Measurements from ENCODE around the gene DPP4.
A peak's percentile ranks its signal among the peaks of the same experiment; 100 is the strongest.

Gene DPP4

DNA sequence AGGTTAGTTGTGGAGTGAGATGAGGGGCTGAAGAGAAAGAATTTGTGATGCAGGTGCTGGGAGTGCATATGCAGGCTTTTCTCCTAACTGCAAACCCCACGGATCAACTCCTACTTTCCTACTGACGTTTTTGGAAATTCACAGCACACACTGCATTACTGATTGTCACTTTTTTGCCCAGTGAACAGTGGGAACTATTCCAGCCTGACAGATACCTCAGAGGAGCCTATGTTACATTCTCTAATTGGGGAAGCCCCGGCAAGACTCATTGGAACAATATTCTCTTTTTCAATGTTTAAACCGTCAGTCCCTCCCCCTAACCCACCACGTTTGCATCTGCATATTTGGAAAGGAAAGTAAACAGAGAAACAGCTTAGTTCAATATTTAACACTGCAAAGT lies 126.2 kb downstream of the DPP4 start:
- DNase-seq = no peak

GRCh38 chr2:161947406-161947805 lies 126.6 kb downstream of the DPP4 start:
- no peak for DNase-seq

DNA sequence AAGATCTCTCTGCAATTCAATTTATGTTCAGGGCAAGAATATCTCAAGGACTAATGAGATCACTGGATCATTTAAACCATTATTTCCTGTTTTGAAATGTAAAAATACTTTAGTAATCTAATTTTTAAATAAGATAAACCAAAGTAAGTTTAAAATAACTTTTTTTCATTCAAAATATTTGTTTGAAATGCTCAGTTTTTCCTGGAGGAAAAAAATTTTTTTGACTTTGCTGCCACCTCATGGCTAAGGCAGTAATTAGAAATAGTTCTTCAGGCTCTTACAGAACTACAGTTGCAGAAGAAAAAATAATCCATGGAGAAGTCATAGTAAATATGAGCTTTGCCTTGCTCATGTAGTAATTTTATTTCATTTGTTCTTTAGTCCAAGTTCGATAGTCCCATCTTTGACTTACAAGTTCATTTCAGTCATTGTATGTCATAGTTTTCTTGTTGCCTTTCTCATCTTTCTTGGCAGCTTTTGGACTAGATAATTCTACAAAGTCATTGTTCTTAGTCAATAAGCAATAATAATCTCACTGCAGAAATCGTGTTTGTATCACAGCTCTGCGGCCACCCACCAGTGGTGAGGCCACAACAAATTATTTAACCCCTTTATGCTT lies 127.4 kb downstream of the DPP4 start:
- DNase-seq = peak in 1 of 2 donors; percentile 33

DNA sequence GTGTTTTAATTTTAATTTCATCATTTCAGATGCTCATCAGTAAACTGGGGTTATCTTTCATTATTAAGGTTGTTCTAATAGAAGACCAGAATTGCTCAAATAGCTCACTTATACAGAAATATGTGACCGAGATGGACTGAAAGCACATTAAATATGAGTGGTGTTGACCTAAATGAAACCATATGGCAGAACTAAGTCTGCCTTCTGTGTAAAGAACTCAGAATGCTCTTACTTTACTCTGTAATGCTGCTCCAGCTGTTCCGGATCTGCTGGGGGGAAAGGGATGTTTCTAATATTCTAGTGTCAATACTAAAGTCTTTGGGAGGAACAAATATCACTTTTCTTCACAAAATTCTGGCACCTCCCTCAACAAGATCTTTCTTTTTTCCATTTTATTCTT lies 131.0 kb downstream of the DPP4 start:
- no peak for DNase-seq

Measured in CD4-positive, alpha-beta T cell treated with Interleukin-1 beta for 1 hour (primary cell).